RPMI7951 (cell line): ENCODE measurements around the gene ZBTB39. TPM values are rescaled to one million over a fixed set of nuclear protein-coding genes. Genes with fewer than 3 reads are reported as not detected.
"Not testable (repeated sequence)": the region's sequence is repeated elsewhere in the genome, so short reads cannot be mapped to it uniquely, and the experiment has no call there.

Source experiments
- DNase-seq: peaks from one replicate; pipeline ENCODE4 v3.0.0-alpha.2; 2012; ENCODE audit warnings: low read depth
- total RNA-seq: library from RNA; depleted of rRNA; stranded (reverse); fragments of >200 nt; shearing (Covaris generic); gene quantifications from 2 replicates; pipeline ENCODE4 v1.2.3, GENCODE V29; 2014

Gene ZBTB39
- total RNA-seq, 1 experiment from 2014 or later = 2.6 TPM

- DNase-seq = no peak
Measured at GRCh38 chr12:57031138-57031725, 24.9 kb upstream of the ZBTB39 start.

GRCh38 chr12:57029457-57029856, 23.1 kb upstream of the ZBTB39 start:
- DNase-seq = no peak

GRCh38 chr12:57027805-57028153, 21.4 kb upstream of the ZBTB39 start:
- DNase-seq = no peak

- DNase-seq = no peak
Measured at GRCh38 chr12:57027011-57027804, 20.9 kb upstream of the ZBTB39 start.

GRCh38 chr12:57025196-57025595, 18.9 kb upstream of the ZBTB39 start:
- DNase-seq = no peak

GRCh38 chr12:57022324-57022723, 16.0 kb upstream of the ZBTB39 start:
- DNase-seq = not testable (repeated sequence)

- DNase-seq = no peak
Measured at GRCh38 chr12:57019983-57020719, 13.8 kb upstream of the ZBTB39 start.

GRCh38 chr12:57018906-57019305, 12.6 kb upstream of the ZBTB39 start:
- no peak for DNase-seq

GRCh38 chr12:57018353-57018752, 12.0 kb upstream of the ZBTB39 start:
- DNase-seq = not testable (repeated sequence)

GRCh38 chr12:57016348-57016747, 10.0 kb upstream of the ZBTB39 start, which contains the start of gene TAC3:
TAC3 (minus strand) TSS chr12:57016529; CDS start chr12:57015797, 732 bp downstream.
- no peak for DNase-seq

GRCh38 chr12:57012600-57013465, 6.5 kb upstream of the ZBTB39 start:
- no peak for DNase-seq

- no peak for DNase-seq
Measured at GRCh38 chr12:57011438-57012424, 5.4 kb upstream of the ZBTB39 start.

- DNase-seq = no peak
Measured at GRCh38 chr12:57010627-57011247, 4.4 kb upstream of the ZBTB39 start.

- no peak for DNase-seq
Measured at GRCh38 chr12:57009949-57010626, 3.7 kb upstream of the ZBTB39 start.

GRCh38 chr12:57008178-57008577, 1.8 kb upstream of the ZBTB39 start:
- DNase-seq = peak; percentile 59

GRCh38 chr12:57006809-57007475, 596 bp upstream of the ZBTB39 start:
- peak; percentile 3 for DNase-seq

- no peak for DNase-seq
Measured at GRCh38 chr12:57004651-57005050, 1.7 kb downstream of the ZBTB39 start.

GRCh38 chr12:57003395-57003794, 3.0 kb downstream of the ZBTB39 start:
- DNase-seq = no peak

- peak; percentile 31 for DNase-seq
Measured at GRCh38 chr12:57001448-57001906, 4.9 kb downstream of the ZBTB39 start.
